GDM1 (cell line): Measurements from ENCODE around the gene B9D1.

ENCODE experiments used
- DNase-seq: peaks from one replicate; lab custom pipeline; 2025; lab: John Stamatoyannopoulos, UW

B9D1 gene

DNA sequence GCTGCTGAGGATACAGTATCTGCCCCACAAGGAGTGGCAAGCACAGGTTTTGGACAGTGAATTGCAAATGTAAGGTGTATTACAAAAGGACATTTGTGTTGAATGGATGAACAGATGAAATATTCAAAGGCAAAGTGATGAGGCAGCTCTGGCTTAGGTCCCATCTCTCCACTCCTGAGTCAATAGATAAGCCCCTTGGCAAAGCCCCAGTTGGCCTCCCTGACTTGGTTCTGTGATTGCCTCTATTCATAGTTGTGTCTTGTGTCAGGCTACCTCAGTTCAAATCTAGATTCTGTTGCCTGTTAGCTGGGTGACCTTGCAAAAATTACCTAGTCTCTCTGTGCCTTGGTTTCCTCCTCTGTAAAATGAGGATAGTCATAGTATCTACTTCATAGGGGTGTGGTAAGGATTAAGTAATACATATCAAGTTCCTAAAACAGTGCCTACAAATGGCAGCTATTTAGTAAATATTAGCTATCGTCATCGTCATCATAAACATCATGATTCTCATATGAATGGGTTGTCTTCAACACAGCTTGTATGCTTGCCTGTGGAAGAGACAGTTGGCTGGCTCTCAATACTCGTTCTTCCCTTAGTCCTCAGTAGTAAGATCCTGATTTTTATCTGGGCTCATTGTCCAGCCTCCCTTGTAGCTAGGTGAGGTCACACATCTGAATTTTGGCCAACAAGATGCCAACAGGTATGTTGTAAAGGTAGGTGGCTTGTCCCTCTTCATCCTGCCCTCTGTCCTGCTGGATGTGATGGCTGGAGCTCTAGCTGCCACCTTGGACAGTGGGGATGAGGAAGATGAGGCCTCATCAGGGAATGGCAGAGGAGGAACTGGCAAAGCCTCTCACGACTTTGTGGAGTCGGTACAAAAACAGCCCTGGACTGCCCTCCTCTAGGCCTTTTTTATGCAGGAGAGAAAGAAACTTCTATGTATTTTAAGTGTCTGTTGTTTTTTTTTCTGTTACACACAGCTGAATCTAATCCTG is 26.6 kb upstream of the B9D1 start:
- no peak for DNase-seq

DNA sequence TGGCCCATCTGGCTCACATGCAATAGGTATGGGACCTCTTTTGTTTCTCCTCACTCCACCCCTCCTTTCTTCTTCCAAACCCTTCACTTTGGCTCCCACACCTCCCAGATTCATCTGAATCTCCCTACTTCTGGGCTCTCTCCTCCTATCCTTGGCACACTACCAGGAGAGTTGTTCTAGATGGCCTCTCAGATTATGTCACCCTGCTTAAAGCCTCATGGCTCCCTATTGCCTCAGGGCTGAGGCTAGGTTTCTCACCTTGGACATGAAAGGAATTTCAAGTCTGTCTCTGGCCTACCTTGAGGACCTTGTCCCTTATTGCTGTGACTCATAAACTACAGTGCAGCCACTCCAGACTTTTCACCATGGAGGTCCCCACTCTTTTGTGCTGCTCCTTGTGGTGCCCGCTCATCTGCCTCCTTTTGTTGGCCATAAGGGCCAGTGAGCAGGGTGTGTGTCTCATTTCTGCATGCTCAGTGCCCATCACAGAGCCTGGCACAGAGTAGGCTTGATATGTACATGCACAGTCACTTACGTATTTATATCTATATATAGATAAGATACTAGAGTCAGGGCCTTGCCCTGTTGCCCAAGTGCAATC is 25.5 kb upstream of the B9D1 start:
- DNase-seq: no peak

DNA sequence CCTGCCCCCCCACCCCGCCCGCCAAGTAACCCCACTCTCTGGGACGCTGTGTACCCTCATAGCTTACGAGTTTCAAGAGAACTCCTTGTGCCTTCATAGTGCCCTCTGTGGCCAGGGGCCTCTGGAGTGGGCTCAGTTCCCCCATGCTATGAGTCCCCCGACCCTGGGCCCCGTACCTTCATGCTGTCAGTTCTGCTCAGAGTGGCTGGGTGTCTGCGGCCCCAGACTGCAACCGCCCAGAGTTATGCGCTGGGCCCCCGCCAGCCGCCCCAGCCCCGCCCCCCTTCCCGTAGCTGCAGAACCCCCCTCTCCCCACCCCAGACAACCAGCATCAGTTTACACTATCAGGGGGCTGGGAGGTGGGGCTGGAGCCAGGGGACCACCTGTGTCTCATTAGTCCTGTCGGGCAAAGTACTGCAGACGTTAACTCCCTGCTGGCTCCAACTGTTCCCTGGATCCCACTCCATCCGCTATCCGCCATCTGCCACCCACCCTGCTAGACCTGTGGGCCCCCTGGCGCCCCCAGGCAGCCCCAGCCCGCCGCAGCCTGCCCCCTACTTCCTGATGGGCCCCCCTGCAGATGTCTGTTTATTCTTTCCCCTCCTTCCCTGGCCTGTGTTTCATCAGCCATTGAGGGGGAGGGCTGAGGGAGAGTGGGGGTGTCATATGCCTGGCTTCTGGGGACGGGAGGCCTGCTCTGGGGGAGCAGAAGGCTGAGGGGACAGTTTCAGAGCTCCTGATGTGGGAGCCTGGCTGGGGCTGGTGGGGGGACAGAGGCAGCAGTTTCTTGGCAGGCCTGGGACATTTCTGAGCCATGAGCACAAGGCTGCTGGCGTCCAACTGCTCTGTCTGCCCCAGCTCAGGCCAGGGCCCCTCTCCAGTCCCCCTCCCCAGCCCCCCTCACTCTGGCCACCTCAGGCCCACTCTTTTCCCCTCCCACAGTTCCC is 24.7 kb upstream of the B9D1 start, which contains the start of gene MFAP4:
TSS of gene MFAP4 (minus strand) at position 217 of the 947 bp plus-strand sequence. CDS start at position 182, 35 bp downstream.
- DNase-seq: no peak

DNA sequence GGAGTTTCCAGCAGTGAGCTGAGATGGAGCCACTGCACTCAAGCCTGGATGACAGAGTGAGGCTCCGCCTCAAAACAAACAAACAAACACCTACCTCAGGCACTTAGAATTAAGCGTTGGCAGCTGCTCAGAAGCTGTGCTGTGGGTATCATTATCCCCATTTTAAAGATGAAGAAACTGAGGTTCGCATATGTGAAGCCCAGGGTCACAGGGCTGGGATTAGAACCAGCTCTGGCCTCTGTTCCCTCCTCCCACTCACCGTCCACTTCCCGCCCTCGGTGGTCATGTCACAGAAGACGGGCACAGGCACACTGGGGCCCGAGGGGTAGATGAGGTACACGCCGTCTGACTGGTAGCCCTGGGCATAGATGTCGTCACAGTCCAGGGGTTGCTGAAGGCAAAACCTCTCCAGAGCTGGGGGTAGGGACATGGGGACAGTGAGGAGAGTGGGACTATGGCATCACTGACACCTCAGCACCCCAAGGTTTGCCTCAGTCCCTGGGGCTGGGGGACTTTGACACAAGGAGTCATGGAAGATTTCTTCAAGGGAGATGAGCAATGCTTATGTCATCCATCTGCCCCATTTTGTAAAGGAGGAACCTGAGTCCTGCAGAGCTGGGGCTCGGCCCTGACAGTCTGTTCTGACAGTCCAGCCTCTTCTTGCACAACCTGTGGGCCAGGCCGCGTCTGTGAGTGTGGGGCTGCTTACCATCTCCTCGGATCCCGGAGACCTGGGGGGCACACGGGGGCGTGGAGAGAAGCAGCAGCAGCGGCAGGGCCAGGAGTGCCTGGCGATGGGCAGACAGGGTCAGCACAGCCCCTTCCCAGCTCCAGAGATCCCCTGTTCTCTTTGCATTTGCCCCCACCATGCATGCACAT is 23.8 kb upstream of the B9D1 start:
- no peak for DNase-seq

DNA sequence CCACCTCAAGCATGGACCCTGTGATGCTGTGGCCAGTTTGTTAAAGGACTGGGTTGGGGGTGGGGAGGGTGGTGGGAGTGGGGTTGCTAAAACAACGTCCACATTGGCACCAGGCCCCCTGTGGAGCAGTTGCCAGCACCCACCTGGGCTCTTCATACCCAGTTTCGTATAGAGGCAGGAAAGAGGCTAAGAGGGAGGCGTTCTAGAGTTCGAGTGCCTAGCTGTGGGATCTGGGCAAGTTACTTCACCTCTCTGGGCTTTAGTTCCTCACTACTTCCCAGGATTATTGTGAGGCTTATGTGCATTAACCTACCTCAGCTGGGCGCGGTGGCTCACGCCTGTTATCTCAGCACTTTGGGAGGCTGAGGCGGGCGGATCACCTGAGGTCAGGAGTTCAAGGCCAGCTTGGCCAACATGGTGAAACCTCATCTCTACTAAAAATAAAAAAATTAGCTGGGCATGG is 23.0 kb upstream of the B9D1 start:
- DNase-seq: no peak

DNA sequence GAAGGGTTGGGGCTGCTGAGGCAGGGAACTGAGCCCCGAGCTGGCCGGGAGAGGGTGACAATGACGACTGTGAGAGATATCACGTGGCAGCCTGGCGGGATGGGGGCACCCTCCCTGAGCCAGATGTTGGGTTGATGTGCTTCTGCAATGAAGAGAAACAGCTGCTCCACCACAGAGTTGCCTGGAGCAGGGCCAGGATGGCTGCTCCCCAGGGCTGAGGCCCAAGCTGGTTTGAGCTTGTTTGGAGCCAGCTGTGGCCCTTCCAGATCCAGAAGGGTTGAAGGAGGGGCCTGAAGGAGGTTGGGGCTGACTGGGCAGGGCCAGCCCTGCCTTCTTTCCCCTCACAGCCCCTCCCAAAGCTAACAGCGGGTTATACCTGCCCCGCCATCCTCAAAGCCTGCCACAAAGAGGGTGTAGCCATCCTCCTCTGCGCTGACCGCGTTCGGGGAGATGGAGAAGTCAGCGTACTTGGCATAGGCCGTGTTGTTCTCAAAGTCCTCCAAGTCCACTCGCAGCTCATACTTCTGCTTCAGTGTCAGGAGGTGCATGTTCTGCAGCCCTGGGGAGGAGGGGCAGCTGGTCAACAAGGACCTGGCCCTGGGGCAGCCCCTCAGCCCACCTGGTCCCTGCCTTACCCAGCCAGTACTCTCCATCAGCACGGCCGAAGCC is 22.3 kb upstream of the B9D1 start:
- DNase-seq: no peak

DNA sequence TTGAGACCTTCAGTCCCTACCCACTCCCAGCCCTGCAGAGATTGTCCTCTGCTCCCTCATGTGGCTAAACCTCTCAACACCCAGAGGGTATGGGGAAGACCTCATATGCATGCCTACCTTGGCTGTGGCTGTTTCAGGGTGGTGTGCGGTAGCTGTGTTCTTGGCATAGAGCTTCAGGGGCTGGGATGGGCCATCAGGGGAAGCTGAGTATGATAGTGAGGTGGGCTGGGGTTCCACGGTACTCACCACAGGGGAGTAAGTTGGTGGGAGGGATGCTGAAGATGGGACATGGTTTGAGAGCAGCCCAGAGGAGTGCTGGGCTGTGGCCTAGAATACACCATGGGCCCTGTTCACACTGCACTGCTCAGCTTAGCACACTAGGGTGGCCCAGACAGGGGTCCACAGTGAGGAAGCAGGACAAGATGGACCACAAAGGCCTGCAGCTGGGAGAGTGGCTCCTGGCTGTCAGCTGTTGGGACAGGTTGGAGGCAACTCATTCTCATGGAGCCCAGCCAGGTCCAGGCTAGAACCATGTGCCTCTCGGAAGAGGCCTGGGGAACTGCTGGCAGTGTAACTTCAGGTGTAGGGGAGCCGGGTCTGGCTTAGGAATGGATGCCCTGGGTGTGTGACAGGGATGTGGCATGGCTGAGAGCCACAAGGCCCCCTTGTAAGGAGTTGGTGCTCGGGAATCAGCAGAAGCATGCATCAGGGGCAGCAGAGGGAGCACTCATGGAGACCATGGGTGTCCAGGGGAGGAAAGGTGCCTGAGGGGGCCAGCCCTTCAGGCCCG is 21.4 kb upstream of the B9D1 start:
- DNase-seq: no peak

DNA sequence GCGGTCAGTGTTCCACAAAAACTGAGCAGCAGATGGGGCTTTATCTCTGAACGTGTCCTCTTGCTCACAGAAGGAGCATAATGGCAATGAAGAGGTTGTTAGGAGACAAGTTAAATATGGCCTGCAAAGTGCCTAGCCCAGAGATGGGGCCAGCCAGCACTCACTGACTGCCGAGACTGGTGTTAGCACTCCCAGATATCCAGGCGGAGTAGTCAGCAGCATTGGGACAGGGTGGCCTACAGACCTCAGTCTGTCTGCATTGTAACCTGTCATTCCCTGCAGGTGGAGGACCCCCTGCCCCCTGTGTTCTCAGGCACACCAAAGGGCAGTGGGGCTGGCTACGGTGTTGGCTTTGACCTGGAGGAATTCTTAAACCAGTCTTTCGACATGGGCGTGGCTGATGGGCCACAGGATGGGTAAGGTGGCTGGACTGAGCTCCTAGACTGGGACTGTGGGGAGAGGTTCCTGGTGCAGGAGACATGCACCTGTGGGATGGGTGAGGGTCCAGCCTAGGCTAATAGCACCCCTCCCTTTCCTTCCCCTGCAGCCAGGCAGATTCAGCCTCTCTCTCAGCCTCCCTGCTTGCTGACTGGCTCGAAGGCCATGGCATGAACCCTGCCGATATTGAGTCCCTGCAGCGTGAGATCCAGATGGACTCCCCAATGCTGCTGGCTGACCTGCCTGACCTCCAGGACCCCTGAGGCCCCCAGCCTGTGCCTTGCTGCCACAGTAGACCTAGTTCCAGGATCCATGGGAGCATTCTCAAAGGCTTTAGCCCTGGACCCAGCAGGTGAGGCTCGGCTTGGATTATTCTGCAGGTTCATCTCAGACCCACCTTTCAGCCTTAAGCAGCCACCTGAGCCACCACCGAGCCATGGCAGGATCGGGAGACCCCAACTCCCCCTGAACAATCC is 20.3 kb upstream of the B9D1 start:
- no peak for DNase-seq

DNA sequence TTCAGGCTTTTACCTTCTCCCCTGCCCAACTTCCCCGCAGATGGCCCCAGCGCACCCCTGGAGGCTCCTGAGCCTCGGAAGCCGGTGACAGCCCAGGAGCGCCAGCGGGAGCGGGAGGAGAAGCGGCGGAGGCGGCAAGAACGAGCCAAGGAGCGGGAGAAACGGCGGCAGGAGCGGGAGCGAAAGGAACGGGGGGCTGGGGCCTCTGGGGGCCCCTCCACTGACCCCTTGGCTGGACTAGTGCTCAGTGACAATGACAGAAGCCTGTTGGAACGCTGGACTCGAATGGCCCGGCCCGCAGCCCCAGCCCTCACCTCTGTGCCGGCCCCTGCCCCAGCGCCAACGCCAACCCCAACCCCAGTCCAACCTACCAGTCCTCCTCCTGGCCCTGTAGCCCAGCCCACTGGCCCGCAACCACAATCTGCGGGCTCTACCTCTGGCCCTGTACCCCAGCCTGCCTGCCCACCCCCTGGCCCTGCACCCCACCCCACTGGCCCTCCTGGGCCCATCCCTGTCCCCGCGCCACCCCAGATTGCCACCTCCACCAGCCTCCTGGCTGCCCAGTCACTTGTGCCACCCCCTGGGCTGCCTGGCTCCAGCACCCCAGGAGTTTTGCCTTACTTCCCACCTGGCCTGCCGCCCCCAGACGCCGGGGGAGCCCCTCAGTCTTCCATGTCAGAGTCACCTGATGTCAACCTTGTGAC is 19.4 kb upstream of the B9D1 start:
- no peak for DNase-seq

DNA sequence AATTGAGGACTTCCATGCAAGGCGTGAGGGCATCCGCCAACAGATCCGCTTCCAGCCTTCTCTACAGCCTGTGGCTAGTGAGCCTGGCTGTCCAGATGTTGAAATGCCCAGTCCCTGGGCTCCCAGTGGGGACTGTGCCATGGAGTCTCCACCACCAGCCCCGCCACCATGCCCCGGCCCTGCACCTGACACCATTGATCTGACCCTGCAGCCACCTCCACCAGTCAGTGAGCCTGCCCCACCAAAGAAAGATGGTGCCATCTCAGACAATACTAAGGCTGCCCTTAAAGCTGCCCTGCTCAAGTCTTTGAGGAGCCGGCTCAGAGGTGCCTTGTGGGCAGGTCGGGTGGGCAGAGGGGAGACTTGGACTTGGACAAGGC is 18.8 kb upstream of the B9D1 start:
- DNase-seq: no peak

DNA sequence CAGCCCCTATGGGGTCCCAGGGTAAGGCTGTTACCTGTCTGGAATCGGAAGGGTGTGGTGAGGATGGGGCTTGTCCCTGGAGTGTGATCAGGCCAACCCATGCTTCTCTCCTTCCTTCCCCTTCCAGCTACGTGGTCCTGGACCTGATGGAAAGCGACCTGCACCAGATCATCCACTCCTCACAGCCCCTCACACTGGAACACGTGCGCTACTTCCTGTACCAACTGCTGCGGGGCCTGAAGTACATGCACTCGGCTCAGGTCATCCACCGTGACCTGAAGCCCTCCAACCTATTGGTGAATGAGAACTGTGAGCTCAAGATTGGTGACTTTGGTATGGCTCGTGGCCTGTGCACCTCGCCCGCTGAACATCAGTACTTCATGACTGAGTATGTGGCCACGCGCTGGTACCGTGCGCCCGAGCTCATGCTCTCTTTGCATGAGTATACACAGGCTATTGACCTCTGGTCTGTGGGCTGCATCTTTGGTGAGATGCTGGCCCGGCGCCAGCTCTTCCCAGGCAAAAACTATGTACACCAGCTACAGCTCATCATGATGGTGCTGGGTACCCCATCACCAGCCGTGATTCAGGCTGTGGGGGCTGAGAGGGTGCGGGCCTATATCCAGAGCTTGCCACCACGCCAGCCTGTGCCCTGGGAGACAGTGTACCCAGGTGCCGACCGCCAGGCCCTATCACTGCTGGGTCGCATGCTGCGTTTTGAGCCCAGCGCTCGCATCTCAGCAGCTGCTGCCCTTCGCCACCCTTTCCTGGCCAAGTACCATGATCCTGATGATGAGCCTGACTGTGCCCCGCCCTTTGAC is 18.2 kb upstream of the B9D1 start:
- no peak for DNase-seq

DNA sequence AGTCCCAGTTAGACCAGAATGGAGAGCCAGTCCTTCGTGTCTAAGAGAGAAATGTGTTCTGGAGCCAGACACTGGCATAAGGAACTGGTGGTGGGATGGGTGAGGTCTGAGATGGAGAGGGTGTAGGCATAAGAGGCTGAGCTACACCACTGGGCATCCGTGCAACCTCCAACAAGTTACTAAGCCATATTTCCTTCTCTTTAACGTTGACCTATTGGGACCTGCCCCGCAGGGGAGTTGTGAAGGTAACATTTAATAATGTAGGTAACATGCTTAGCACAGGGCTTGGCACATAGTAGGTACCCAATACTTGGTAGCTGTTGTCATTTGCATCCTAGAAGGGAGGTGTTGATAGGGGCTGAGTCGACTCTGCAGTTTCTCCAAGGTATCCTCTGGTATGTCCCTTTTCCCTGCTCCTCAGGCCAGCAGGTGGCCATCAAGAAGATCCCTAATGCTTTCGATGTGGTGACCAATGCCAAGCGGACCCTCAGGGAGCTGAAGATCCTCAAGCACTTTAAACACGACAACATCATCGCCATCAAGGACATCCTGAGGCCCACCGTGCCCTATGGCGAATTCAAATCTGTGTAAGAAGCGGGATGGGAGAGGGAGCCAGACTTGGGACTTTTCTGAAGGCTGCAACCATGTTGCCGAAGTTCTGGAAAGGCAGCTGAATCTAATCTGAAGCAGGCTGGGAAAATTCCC is 17.0 kb upstream of the B9D1 start:
- DNase-seq: no peak

DNA sequence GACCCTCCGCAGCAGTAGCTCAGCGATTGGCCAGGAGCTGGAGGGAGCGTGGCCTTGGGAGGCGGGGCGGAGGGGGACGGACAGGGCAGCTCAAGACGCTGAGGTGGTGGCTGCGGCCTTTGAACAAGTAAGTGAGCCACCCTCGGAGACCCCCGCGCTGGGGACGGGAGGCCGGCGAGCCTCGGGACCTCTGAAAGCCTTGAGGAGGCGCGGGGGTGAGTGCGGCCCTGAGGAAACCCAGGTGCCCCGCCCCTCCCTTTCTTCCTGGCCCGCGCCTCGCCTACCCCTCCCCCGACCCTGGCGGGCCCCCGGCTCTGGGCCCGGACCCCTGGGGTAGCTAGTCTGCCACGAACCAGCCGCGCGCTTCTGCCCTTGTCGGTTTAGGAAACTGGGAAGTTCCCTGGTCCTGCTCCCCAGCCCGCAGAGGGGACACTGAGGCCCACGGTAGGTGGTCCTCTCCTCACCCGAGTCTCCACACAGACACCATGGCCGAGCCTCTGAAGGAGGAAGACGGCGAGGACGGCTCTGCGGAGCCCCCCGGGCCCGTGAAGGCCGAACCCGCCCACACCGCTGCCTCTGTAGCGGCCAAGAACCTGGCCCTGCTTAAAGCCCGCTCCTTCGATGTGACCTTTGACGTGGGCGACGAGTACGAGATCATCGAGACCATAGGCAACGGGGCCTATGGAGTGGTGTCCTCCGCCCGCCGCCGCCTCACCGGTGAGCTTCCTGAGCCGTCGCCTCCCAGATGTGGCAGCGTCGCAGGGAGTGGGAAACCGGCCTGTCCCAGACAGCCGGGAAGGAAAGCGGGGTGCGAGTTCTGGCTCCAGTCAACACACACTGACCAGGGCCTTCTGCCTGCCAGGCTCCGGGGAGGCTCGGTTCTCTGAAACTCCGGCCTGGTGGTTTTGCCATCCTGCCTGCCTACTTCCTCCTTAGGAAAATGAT is 16.2 kb upstream of the B9D1 start, which contains the start of gene MAPK7:
TSS of gene MAPK7 (plus strand) at position 83 of the 945 bp plus-strand sequence. CDS start at position 486, 403 bp downstream.
- no peak for DNase-seq

DNA sequence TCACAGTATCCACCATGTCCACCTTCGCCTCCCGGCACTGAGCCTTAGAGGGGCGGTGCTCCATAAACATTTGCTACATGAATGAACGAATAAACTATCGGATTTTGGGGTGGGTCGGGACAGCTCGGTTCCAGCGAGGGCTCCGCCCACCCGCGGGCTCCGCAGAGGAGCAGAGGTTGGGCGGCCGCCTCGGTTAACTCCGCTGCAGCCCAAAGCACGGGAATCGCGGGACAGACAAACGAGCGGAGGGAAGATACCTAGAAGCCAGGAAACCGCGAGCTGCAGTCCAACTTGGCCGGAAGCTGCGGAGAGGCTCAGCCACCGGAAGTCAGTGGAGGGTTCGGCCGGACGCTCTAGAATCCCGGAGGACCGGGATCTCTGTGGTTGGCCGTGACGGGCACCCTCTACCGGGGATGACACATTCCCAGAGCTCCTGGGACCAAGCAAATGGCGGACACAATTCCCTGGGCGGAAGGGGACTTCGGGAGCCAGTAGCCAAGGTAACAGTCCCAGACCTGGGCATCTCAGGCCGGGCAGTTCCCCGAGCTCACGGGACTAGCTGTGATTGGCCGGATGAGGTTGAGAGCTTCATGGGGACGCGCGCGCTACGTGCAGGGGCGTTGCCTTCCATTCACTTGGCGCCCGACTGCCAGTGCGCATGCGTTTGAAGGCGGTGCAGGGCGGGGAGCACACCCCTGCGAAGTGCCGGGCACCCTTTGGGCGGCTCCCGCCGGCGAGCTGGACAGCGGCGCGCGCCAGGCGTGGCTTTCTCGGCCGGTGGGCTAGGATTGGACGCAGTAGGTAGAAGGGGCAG is 15.3 kb upstream of the B9D1 start:
- peak; percentile 99 for DNase-seq
